Mesenchymal stem cell (in vitro differentiated cells and primary cell): ENCODE results near the gene TESK2.
"Not testable (repeated sequence)": the region's sequence is repeated elsewhere in the genome, so short reads cannot be mapped to it uniquely, and the experiment has no call there.

Source experiments
- DNase-seq: peaks from one replicate; pipeline ENCODE4 v3.0.0-alpha.2; 2013
- H2AFZ ChIP-seq: one replicate; pipeline ENCODE4 v1.6.1; 2013; ENCODE audit warnings: low read depth, mild to moderate bottlenecking, control low read depth, inconsistent platforms, low read length, moderate library complexity
- H2AK5ac ChIP-seq: 2 replicates; pipeline ENCODE4 v1.6.1; 2013; ENCODE audit warnings: low read length, moderate library complexity, mild to moderate bottlenecking, inconsistent platforms; ENCODE audit not compliant: severe bottlenecking
- H2BK120ac ChIP-seq: one replicate; pipeline ENCODE4 v1.6.1; 2013; ENCODE audit warnings: low read depth, mild to moderate bottlenecking, inconsistent platforms, low read length, moderate library complexity
- H2BK12ac ChIP-seq, 2 experiments: one replicate each; pipeline ENCODE4 v1.6.1; 2013; ENCODE audit warnings: inconsistent platforms in 2 of 2, low read length in 2 of 2, mild to moderate bottlenecking in 2 of 2, moderate library complexity in 2 of 2, control low read depth in 1 of 2
- H2BK15ac ChIP-seq: one replicate; pipeline ENCODE4 v1.6.1; 2013; ENCODE audit warnings: mild to moderate bottlenecking, low read depth, inconsistent platforms; ENCODE audit not compliant: poor library complexity, severe bottlenecking
- H2BK5ac ChIP-seq: 2 replicates; pipeline ENCODE4 v1.6.1; 2013; ENCODE audit warnings: low read depth, mild to moderate bottlenecking, low read length, control low read depth, inconsistent platforms; ENCODE audit not compliant: poor library complexity, severe bottlenecking
- H3K14ac ChIP-seq, 2 experiments: one replicate each; pipeline ENCODE4 v1.6.1; 2013; ENCODE audit warnings: inconsistent platforms in 2 of 2, low read length in 2 of 2, control low read depth in 1 of 2, mild to moderate bottlenecking in 1 of 2, moderate library complexity in 1 of 2
- H3K18ac ChIP-seq, 2 experiments: one replicate each; pipeline ENCODE4 v1.6.1; 2013; ENCODE audit warnings: inconsistent platforms in 2 of 2, low read length in 2 of 2, control low read depth in 1 of 2, low read depth in 1 of 2, mild to moderate bottlenecking in 1 of 2
- H3K23ac ChIP-seq, 2 experiments: one replicate each; pipeline ENCODE4 v1.6.1; 2013; ENCODE audit warnings: inconsistent platforms in 2 of 2, low read length in 2 of 2, mild to moderate bottlenecking in 2 of 2, moderate library complexity in 2 of 2, control low read depth in 1 of 2
- H3K27ac ChIP-seq: 2 replicates; pipeline ENCODE4 v1.5.1; 2013; ENCODE audit warnings: mild to moderate bottlenecking, moderate library complexity, low read length, control low read depth, inconsistent platforms; ENCODE audit not compliant: poor library complexity, severe bottlenecking
- H3K27me3 ChIP-seq, 2 experiments: 2 replicates each; pipeline versions ENCODE4 v1.6.1 to v1.7.0; 2013; ENCODE audit warnings: low read length in 2 of 2, mild to moderate bottlenecking in 2 of 2, moderate library complexity in 2 of 2, control low read depth in 1 of 2, inconsistent platforms in 1 of 2; ENCODE audit not compliant: control insufficient read depth in 1 of 2, insufficient read depth in 1 of 2
- H3K36me3 ChIP-seq, 2 experiments: 2 replicates each; pipeline versions ENCODE4 v1.6.1 to v1.7.0; 2013; ENCODE audit warnings: low read length in 2 of 2, control low read depth in 1 of 2, inconsistent platforms in 1 of 2, low read depth in 1 of 2, mild to moderate bottlenecking in 1 of 2; ENCODE audit not compliant: insufficient read depth in 2 of 2, control insufficient read depth in 1 of 2
- H3K4ac ChIP-seq, 2 experiments: one replicate each; pipeline ENCODE4 v1.6.1; 2013; ENCODE audit warnings: inconsistent platforms in 2 of 2, low read length in 2 of 2, mild to moderate bottlenecking in 2 of 2, moderate library complexity in 2 of 2, control low read depth in 1 of 2, low read depth in 1 of 2
- H3K4me1 ChIP-seq: 2 replicates; pipeline ENCODE4 v1.6.1; 2013; ENCODE audit warnings: low read depth, low read length, control low read depth; ENCODE audit not compliant: control insufficient read depth, insufficient read depth
- H3K4me2 ChIP-seq: 2 replicates; pipeline ENCODE4 v1.6.1; 2013; ENCODE audit warnings: low read length, mild to moderate bottlenecking, inconsistent platforms; ENCODE audit not compliant: poor library complexity, severe bottlenecking
- H3K4me3 ChIP-seq, 2 experiments: 2 replicates each; pipeline versions ENCODE4 v1.5.1 to v1.7.0; 2013; ENCODE audit warnings: low read length in 2 of 2, mild to moderate bottlenecking in 2 of 2, control low read depth in 1 of 2, low read depth in 1 of 2; ENCODE audit not compliant: insufficient read depth in 1 of 2
- H3K79me1 ChIP-seq: replicated peaks from 2 replicates; pipeline ENCODE4 v1.6.1; 2013; ENCODE audit warnings: mild to moderate bottlenecking, control low read depth, low read length, inconsistent platforms; ENCODE audit not compliant: poor library complexity, severe bottlenecking
- H3K9ac ChIP-seq: 2 replicates; pipeline ENCODE4 v1.7.0; 2013; ENCODE audit warnings: mild to moderate bottlenecking, low read length, moderate library complexity
- H3K9me3 ChIP-seq: 2 replicates; pipeline ENCODE4 v1.7.0; 2013; ENCODE audit warnings: mild to moderate bottlenecking, low read length; ENCODE audit not compliant: control insufficient read depth
- H4K8ac ChIP-seq: one replicate; pipeline ENCODE4 v1.6.1; 2013; ENCODE audit warnings: inconsistent platforms, mild to moderate bottlenecking, low read length, moderate library complexity
- H4K91ac ChIP-seq: one replicate; pipeline ENCODE4 v1.6.1; 2013; ENCODE audit warnings: mild to moderate bottlenecking, low read length, inconsistent platforms
- WGBS: methylation state at CpG from one replicate; pipeline ENCODE4 v1.1.7; 2013; ENCODE audit warnings: mixed read lengths; 5-methylcytosine and 5-hydroxymethylcytosine counted together

The TESK2 gene

GRCh38 chr1:45384213-45384612 is 106.8 kb downstream of the TESK2 start:
- not testable (repeated sequence) for H3K4me2 ChIP-seq, H2BK12ac ChIP-seq, H3K4ac ChIP-seq, H4K8ac ChIP-seq, H4K91ac ChIP-seq, H3K27ac ChIP-seq, H3K27me3 ChIP-seq, DNase-seq, H2AK5ac ChIP-seq, H3K9ac ChIP-seq, H3K23ac ChIP-seq, H3K18ac ChIP-seq, H3K4me1 ChIP-seq, H3K9me3 ChIP-seq, H3K14ac ChIP-seq, H2BK120ac ChIP-seq, H2AFZ ChIP-seq, H2BK5ac ChIP-seq, H3K79me1 ChIP-seq, H3K36me3 ChIP-seq, H2BK15ac ChIP-seq, H3K4me3 ChIP-seq
- WGBS = 67% methylated on average over 1 of the region's 4 CpGs

DNA sequence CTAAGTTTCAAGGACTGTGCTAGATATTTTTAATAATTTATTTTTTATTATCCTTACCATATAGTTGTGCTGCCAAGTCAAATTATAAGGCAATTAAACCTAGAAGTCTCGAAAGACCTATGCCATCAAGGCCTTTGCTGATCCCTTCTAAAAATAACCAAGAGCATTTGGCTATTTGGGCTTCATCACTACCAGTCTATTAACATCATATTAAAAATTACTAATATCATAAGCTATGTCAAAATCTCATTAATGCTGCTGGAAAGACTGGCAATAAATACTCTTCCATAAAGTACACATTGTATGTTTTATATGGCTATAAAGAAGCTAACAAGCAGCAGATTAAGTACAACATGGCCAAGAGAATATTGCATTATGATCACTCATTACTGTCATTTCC is 107.8 kb downstream of the TESK2 start:
- 89% methylated on average over 1 of the region's 1 CpG for WGBS

GRCh38 chr1:45381243-45381642 is 109.7 kb downstream of the TESK2 start:
- Histone ChIP-seq H3K18ac (no peak overlapping the region), H3K4ac (no peak overlapping the region), H3K4me3 (no peak overlapping the region), H2BK120ac (no peak overlapping the region), H3K9ac (no peak overlapping the region), H2BK15ac (no peak overlapping the region), H2BK5ac (no peak overlapping the region), H3K27ac (no peak overlapping the region), H3K4me2 (no peak overlapping the region), H2BK12ac (no peak overlapping the region), H4K8ac (no peak overlapping the region), H2AK5ac (no peak overlapping the region), H3K36me3 (no peaks in the 10 kb centered on the region), H4K91ac (no peak overlapping the region), H3K23ac (no peak overlapping the region), H3K9me3 (no peaks in the 10 kb centered on the region), H2AFZ (no peak overlapping the region), H3K4me1 (no peaks in the 10 kb centered on the region), H3K79me1 (no peaks in the 10 kb centered on the region), H3K14ac (no peak overlapping the region), H3K27me3 (no peaks in the 10 kb centered on the region)
- WGBS = 92% methylated on average over 2 of the region's 2 CpGs
- no peak for DNase-seq

More for the DNA sequence above, 107.8 kb downstream of the TESK2 start:
- Histone ChIP-seq H3K79me1 (no peaks in the 10 kb centered on the region), H4K8ac (no peak overlapping the region), H3K4me2 (no peak overlapping the region), H3K4me1 (no peaks in the 10 kb centered on the region), H2BK12ac (no peak overlapping the region), H3K9me3 (no peaks in the 10 kb centered on the region), H2AFZ (no peak overlapping the region), H3K18ac (no peak overlapping the region), H3K14ac (no peak overlapping the region), H2AK5ac (no peak overlapping the region), H4K91ac (no peak overlapping the region), H3K4ac (no peak overlapping the region), H2BK120ac (no peak overlapping the region), H3K27me3 (no peaks in the 10 kb centered on the region), H3K36me3 (no peaks in the 10 kb centered on the region), H3K9ac (no peak overlapping the region), H3K4me3 (no peak overlapping the region), H2BK5ac (no peak overlapping the region), H3K23ac (no peak overlapping the region), H2BK15ac (no peak overlapping the region), H3K27ac (no peak overlapping the region)
- DNase-seq = no peak

DNA sequence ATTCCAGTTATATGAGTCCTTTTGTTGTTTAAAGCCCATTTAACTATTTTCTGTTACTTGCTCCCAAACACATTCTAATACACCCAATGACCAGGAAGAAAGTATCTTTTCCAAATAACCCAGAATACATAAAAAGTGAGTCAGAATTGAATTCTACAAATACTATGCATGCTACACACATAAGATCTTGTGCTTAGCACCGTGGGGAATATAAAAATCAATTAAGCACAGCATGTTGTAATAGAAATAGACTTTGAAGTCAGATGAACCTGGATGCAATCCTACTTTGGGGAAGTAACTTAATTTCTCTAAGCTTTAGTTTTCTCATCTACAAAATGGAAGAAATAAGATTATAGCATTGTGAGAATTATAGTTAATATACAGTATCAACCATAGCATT is 110.2 kb downstream of the TESK2 start:
- H3K4ac ChIP-seq = no peak overlapping the region
- no peak overlapping the region for H3K18ac ChIP-seq
- no CpG with 5 or more reads among the region's 1 CpG for WGBS
- no peaks in the 10 kb centered on the region for H3K79me1 ChIP-seq
- H2BK15ac ChIP-seq = no peak overlapping the region
- no peak overlapping the region for H4K8ac ChIP-seq
- H2BK12ac ChIP-seq = no peak overlapping the region
- no peak overlapping the region for H4K91ac ChIP-seq
- H2AK5ac ChIP-seq = no peak overlapping the region
- H3K4me3 ChIP-seq = no peak overlapping the region
- H2AFZ ChIP-seq = no peak overlapping the region
- no peak overlapping the region for H3K23ac ChIP-seq
- H2BK120ac ChIP-seq = no peak overlapping the region
- H3K4me2 ChIP-seq = no peak overlapping the region
- DNase-seq = no peak
- H3K14ac ChIP-seq = no peak overlapping the region
- H3K27ac ChIP-seq = no peak overlapping the region
- no peaks in the 10 kb centered on the region for H3K9me3 ChIP-seq
- H3K36me3 ChIP-seq = no peaks in the 10 kb centered on the region
- no peaks in the 10 kb centered on the region for H3K4me1 ChIP-seq
- H2BK5ac ChIP-seq = no peak overlapping the region
- no peak overlapping the region for H3K9ac ChIP-seq
- H3K27me3 ChIP-seq = no peaks in the 10 kb centered on the region
